HG02870 (cell line): ENCODE results near the gene TRAK2.
A peak's percentile ranks its signal among the peaks of the same experiment; 100 is the strongest.

Experiments
- ATAC-seq: cut with Tn5 transposase; IDR thresholded peaks from one replicate; pipeline ENCODE4 v1.9.1; 2021; ENCODE audit warnings: mild to moderate bottlenecking, moderate library complexity; ENCODE audit not compliant: unreplicated experiment

The TRAK2 gene

DNA sequence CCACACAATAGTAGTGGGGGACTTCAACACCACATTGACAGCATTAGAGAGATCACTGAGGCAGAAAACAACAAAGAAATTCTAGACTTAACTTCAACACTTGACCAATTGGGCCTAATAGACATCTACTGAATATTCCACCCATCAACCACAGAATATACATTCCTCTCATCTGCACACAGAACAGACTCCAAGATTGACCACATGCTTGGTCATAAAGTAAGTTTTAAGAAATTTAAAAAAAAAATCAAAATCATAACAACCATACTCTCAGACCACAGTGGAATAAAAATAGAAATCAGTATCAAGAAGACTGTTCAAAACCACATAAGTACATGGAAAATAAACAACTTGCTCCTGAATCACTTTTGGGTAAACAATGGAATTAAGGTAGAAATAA is 85.1 kb downstream of the TRAK2 start:
- ATAC-seq: no peak

- ATAC-seq: no peak
Measured at GRCh38 chr2:201363857-201364560, 87.2 kb downstream of the TRAK2 start.

GRCh38 chr2:201362396-201362795 is 88.9 kb downstream of the TRAK2 start:
- no peak for ATAC-seq

- no peak for ATAC-seq
Measured at GRCh38 chr2:201361078-201361733, 90.1 kb downstream of the TRAK2 start.

- no peak for ATAC-seq
Measured at GRCh38 chr2:201360256-201360655, 91.0 kb downstream of the TRAK2 start.

- ATAC-seq: peak; percentile 66
Measured at GRCh38 chr2:201358684-201359083, 92.6 kb downstream of the TRAK2 start.

DNA sequence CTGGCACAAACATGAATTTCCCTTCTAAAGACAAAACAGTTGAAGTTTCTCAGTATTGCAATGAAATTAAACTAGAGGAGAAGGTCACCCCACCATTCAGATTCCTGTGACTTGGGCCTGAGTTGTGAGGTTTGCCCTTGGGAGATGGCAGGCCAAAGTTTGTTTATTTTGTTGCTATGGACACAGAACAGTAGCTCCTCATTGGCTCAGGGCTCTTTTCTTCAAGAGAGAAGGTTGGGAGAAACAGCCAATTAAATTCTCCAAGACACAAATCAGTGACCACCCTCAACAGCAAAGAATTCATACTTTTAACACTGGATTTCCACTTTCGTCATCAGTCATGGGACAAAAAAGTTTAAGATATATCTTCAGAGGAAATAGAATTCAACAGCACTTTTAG is 94.0 kb downstream of the TRAK2 start, which contains the start of gene FLACC1:
FLACC1 (minus strand) TSS at position 125 of the 400 bp plus-strand sequence. CDS start 5,941 bp downstream, outside the sequence.
- no peak for ATAC-seq

DNA sequence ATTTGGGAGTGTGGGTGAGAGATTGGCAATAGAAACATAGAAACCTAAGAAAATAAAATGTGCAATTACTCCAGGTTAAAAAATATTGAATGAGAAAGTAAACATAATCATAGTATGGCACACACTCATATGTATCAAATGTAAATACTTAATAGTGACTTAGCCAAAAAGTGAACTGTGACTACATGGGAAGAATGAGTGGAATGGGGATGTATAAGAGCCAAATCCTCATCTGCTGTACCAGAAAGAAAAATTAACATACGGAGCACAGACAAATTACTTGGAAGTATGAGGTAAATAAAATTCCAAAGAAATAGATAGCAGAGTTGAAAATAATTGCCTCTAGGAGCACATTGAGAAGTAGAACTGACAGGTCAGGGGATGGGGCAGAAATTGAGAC is 98.1 kb downstream of the TRAK2 start:
- no peak for ATAC-seq

- no peak for ATAC-seq
Measured at GRCh38 chr2:201350879-201351278, 100.4 kb downstream of the TRAK2 start.

GRCh38 chr2:201349601-201350000 is 101.7 kb downstream of the TRAK2 start:
- ATAC-seq: no peak

DNA sequence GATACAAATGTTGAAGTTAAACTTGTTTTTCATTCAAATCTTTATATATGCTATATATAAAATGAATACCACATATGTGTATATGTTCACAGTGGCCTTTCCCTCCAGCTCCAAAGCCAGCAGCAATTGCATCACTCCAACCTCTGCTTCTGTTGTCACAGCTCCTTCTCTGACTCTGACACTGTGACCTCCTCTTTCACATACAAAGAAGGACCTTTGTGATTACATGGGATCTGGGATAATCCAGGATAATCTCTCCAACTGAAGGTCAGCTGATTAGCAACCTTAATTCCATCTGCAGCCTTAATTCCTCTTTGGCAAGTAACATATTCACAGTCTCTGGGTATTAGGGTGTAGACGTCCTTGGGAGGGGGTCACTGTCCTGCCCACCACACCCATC is 102.5 kb downstream of the TRAK2 start:
- no peak for ATAC-seq

- ATAC-seq: no peak
Measured at GRCh38 chr2:201347138-201347537, 104.1 kb downstream of the TRAK2 start.

- no peak for ATAC-seq
Measured at GRCh38 chr2:201345625-201346213, 105.5 kb downstream of the TRAK2 start.

DNA sequence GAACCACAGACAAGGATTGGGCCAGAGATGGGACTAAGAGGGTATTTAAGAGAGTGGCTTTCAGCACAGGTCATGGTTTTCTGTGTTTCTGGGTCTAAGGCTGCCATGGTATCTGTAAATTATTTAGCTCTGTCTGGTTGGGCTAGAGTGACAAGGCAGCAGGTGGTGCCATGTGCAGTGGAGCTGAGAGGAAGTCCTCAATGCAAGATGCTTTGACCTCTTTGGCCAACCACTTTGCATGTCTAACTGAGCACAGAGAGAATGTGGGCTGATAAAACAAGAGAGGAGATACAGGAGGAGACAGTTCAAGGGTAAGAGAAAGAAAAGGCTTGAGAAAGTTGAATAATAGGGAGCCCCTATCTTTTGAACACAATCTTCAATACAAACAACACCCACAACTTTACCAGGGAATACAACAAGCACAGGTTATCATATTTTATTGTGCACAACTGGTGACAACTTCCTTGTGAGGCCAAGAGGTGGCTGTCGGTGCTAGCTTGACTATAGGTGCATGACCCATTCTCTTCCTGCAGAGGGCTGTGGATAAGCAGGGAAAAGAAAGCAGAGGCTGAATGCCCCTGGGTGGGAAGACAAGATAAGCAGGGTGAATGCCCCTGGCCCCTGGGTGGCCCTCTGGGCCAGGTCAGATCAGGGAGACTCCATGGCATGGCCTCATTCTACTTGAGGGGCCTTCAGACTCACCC is 106.4 kb downstream of the TRAK2 start:
- ATAC-seq: peak; percentile 83

- no peak for ATAC-seq
Measured at GRCh38 chr2:201343559-201343958, 107.7 kb downstream of the TRAK2 start.

DNA sequence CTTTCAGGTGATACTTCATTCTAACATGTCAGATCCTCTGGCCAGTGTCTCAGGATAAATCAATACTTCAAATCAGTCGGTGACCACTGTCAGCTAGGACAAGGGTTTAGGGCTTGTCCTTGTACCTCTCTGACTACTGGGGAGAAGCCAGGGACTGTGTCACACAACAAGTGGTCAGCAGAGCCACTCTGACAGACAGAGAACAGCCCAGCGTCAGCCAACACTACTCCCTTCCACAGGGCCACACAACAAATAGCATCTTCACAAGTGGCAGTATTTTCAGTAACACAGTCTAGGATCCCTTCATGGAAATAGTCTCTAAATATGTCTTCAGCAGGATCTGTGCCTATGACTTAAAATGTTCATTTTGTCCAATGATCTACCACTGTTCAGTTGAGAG is 108.3 kb downstream of the TRAK2 start:
- no peak for ATAC-seq

DNA sequence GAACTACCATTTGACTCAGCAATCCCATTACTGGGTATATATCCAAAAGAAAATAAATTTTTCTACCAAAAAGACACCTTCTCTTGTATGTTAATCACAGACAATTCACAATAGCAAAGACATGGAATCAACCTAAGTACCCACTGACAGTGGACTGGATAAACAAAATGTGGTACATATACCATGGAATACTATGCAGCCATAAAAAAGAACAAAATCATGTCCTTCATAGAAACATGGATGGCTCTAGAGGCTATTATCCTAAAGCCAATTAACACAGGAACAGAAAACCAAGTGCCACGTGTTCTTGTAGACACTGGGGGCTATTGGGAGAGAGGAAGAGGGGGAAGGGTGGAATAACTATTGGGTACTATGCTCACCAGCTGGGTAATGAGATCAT is 121.8 kb downstream of the TRAK2 start:
- ATAC-seq: no peak

- ATAC-seq: no peak
Measured at GRCh38 chr2:201327678-201328077, 123.6 kb downstream of the TRAK2 start.
